ENCODE results near the gene TP73.

TP73 gene

DNA sequence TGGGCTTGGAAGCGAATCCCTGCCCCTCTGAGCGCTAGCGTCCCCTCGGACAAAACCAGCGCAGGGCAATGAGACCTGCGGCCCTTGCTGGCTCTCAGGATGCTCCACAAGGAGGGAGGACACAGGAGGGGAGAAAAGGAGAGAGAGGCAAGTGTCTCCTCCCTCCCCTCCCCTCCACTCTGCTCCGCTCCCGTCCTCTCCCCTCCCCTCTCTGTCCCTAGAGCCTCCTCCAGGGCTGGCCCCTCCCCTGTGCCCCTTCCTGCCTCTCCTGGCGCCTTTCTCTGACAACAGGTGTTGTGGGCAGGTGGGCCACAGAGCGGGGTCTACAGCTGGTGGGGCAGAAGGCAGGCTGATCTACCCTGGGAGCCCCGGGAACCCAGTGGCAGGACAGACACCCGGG is 35.2 kb downstream of the TP73 start:
- DNase-seq (ENCODE audit: low read depth, low spot score): no peak

DNA sequence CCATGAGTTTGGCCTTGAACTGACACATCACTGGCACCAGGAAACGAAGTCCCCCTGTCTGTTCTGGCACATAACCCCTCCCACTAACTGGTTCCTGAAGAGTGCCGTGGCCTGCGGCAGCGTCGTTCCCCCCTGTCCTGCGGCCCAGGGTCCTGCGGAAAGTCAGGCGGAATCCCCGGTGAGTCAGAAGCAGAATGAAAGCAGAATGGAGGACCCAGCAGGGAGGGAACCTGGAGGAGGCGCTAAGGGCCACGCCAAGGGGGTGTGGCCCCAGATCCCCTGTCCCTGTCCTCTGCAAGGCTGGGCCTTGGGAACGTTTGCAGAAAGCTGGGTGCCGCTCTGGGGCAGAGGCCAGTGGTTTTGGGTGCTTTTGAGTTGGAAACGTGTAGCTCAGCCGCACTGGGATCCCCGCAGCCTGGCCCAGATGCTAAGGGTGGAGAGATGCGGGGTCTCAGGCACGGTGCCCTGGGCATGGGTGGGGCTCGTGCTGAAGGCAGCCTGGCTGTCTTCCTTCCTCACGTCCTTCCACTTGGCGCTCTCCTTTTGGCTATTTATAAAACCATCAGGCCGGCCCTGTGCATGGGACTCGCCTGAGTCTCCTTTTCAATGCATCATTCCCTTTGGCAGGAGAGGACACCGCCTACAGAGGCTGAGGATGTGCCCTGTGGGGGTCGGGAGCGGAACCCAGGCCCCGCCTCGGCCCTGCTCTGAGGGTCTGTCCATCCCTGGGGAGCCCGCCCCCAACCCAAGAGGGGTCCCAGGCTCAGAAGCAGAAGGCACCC is 36.2 kb downstream of the TP73 start:
- peak; percentile 70 for DNase-seq (ENCODE audit: low read depth, low spot score)

DNA sequence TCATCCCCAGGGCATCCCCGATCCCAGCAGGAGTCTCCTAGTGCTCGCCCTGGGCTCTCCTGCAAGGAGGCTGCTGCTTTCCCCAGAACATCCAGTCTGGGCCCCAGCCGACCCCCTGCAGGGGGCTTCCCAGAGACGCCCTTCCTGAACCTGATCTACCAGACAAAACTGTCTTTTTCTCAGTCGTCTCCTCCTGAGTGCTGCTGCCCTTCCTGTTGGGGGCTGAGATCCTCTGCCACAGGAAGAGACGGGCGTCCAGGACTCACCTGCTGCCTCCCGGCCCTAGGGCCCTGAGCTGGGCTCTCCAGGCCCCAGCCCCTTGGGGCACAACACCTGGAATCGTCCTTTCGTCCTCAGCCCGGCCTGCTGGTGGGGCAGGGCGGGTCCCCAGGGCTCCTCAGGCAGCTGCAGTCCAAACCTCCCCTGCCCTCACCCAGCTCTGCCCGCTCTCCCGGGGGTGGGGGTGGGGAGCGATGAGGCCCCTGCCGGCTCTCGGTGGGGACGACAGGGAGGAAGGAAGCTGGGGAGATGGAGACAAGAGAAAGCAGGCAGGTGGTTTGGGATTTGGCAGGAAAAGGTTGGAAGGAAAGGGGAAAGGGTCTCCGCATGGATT is 36.9 kb downstream of the TP73 start:
- no peak for DNase-seq (ENCODE audit: low read depth, low spot score)

DNA sequence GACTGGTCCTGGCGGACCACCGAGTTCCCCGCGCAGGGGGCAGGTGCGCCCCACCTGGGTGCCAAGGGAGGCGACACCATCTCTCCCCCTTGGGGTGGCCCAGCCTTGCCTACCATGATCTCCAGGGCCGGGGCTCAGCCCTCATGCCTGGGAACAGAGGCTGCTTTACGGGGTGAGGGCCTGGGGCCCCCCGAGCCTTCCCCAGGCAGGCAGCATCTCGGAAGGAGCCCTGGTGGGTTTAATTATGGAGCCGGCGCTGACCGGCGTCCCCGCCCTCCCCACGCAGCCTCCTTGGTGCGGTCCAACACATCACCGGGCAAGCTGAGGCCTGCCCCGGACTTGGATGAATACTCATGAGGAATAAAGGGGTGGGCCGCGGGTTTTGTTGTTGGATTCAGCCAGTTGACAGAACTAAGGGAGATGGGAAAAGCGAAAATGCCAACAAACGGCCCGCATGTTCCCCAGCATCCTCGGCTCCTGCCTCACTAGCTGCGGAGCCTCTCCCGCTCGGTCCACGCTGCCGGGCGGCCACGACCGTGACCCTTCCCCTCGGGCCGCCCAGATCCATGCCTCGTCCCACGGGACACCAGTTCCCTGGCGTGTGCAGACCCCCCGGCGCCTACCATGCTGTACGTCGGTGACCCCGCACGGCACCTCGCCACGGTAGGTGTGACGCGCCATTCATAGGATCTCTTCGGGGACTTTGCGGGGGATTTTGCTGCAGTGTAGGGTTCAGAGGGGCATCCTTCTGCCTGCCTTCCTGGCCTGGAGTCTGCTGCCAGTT is 38.2 kb downstream of the TP73 start:
- no peak for DNase-seq (ENCODE audit: low read depth, low spot score)

DNA sequence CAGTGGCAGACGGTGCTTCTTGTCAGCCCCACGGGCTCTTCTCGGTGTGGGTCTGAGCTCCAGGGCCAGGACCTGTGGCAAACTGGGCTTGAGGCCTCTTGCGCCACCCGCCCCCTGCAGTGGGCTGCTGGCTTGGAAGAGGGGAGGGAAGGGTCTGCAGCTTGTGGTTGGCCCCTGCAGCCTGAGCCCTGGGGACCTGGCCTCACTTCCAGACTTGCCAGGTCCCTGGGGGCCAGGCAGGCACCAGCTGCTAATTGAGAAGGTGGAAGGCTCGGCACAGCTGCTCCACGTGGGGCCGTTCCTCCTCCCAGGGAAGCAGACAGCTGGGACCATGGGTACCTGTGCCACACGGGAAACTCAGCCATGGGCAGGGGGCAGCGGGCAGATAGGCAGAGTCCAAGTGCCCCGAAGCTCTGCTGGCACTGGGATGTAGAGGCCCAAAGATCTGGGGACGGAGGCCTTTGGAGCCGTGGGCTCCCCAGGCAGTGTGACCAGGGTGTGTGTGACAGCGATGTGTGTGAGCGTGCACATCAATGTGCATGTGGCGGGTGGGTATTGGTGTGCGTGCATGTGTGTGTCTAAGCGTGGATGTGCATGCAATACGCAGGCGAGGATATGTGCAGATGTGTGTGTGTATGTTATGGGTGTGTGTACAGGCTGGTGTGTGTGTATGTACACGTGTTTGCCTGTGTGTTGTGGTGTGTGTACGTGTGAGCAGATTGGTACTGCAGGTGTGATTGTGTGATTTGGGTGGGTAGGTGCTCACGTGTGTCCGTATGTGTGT is 39.3 kb downstream of the TP73 start:
- no peak for DNase-seq (ENCODE audit: low read depth, low spot score)

DNA sequence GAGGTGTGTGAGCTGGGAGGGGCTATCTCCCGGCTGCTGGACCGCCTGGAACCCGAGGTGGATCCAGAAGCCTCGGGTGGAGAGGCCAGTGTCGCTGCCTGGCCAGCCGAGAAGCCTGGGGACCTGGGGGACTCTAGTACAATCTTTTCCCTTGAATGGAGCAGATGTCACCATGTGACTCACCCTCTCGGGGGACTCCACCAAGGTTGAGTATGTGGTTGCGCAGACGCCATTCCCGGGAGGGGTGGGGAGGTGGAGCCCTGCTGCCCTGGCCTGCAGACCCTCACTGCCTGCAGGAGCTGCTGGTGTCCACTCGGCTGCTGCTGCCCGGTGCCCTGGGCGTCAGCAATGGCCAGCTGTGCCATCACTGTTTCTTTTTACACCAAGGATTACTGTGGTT is 40.3 kb downstream of the TP73 start:
- DNase-seq (ENCODE audit: low read depth, low spot score): no peak

DNA sequence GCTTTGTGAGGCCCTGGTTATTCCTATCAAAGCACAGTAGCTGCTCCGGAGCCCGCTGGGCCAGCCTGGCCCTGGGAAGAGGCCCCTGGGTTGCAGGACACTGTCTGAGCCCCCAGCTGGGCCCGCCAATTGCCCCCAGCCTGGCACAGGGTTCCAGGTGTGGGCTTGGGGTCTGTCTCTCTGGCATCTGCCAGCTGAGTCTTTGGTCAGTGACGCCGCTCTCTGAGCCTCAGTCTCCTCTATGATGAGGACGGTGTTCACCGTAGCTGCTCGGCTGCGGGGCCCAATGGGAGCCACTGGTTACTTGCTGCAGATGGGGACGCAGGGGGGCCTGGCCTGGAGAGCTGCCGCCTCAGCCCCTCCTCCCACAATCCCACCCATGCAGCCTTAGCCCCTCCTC is 41.0 kb downstream of the TP73 start:
- no peak for DNase-seq (ENCODE audit: low read depth, low spot score)

DNA sequence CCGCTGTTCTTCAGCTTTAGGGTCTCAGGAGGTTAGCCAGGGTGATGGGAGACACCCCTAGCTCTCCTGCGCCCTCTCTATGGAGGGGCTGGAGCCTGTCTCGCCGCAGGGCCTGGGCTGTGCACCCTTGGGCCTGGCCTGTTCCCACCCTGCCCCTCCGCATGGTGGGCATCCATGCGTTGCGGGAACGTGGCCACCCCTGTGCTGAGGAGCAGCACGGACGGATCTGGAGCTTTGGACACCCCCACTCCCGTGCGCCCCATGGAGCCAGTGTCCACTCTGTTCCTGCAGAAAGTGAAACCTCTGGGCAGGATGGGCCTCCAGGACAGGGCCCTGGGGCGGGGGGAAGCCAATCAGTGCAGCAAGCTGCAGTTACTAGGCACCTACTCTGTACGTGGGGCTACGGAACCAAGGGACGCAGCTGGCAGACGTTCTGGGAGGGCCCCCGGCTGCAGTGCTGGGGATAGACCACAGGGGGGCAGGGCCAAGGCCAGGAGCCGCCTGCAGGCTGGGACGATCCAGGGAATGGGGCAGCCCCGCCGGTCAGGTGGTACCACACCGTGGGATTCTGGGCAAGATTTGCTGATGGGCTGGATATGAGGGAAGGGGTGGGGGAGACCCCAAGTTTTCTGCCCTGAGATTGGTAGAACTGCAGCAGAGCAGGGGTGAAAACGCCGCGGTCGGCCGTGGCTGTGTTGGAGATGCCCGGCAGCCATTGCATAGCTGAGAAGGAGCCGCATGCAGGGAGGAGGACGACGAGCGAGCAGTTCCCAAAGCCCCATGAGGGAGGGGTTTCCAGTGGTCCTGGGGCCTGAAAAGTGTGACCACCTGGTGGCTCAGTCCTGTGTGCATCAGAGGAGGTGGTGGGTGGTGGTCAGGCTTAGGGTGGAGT is 43.3 kb downstream of the TP73 start:
- DNase-seq (ENCODE audit: low read depth, low spot score): peak; percentile 69

DNA sequence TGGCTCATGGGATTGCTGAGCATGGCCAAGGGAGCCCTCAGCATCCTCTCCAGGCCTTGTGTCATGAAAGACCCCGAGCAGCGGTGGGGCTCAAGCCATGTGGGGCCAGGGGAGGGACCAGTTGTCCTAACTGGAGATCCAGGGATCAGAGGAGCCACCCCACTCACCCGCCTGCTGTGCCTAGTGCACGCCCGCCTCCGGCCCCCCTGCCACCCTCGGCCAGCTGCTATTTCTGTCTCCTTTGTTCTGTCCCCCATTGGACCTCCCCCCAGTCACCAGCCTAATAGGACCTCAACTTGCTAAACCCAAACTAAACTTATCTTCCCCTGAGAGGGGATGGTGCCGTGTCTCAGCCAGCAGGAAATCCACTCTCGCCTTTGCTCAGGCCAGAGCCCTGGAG is 44.4 kb downstream of the TP73 start:
- DNase-seq (ENCODE audit: low read depth, low spot score): no peak

DNA sequence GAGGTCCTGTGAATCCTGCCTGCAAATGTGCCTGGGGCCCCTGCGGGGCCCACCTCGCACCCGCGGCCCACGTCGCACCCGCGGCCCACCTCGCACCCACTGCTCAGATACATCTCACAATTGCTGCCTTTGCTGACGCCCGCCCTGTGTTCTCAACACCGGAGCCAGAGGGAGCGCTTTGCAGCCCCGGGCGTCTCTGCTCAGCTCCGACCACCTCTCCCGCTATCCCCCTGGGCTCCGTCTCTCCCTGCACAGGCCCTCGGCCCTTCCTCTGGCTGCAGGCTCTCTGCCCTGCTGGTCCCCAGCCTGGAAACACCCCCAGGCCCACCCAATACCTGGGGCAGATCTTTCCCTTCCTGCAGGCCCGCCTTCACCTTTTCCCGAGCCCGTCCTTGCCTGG is 44.8 kb downstream of the TP73 start:
- DNase-seq (ENCODE audit: low read depth, low spot score): no peak

DNA sequence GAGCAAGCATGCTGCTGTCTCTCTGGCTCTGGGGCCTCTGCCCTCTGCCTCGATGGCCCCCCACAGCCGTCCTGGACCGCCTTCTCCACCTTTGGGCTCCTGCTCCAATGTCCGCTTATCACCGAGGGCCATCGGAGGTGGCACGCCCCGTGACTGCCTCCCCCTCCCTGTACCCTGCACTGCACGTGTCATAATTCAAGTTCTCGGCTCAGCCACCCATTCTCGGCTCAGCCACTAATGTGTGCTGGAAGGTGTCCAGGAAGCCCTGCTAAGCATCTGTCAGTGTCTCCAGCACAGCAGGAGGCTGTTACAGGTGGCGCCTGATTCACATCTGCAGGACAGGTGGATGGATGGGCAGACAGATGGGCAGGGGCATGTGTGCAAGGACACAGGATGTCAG is 45.5 kb downstream of the TP73 start:
- DNase-seq (ENCODE audit: low read depth, low spot score): no peak

DNA sequence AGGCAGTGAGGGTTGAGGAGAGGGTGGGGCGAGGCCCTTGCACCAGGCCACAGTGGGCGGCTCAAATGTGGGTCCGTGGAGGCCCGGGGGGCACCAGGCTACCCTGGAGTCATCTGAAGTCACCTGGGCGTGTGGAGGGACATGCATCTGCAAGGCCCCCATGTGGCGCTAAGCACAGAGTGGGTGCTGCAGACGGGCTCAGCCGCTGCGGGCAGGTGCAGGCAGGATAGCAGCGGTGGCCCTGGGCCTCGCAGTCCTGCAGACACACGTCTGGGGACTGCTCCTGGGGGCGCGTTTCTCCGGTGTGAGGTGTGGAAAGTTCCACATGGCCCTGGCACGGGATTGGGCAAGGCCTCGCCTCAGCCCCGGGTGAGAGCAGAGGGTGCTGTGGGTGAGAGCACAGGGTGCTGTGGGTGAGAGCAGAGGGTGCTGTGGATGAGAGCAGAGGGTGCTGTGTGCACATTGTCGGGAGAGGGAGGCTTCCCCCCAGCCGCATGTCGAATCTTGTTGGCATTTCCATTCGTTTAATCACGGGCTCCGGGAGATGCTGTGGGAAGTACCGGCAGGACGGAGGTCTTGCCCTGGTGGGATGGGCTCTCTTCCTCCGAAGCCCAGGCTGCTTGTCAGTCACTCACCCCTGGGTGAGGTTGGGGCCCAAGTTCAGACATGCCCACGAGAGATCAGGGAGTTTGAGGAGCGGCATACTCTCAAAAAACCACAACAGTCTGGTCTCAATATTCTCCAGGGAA is 46.5 kb downstream of the TP73 start:
- no peak for DNase-seq (ENCODE audit: low read depth, low spot score)

DNA sequence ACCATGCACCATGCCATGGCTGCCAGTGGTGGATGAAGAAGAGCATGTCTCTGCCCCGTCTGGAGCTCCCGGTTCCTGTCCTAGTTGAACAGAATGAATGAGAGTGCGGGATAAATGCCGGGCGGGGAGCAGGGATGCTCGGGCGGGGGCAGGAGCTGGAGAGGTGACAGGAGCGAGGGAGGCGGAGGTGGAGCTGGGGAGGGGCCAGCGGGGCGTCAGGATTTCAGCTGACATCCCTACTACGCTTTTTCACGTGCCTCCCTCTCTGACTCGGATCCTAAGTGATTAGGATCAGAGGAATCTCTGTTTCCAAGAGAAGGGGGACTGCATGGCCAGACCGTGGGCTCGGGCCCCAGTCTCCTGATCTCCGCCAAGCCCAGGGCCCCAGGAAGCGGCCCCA is 47.3 kb downstream of the TP73 start:
- no peak for DNase-seq (ENCODE audit: low read depth, low spot score)

DNA sequence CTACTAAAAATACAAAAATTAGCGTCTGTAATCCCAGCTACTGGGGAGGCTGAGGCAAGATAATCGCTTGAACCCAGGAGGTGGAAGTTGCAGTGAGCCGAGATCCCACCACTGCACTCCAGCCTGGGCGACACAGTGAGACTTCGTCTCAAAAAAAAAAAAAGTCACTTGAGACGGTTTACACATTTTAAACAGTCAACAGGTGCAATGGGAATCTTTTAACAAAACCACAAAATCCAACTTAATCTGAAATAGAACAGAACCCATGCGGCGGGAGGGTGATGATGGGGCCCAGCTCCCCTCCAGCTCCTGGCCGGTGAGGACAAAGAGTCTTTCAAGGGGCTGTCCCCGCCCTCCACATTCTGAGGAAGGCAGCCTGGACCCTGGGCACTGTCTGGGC is 48.3 kb downstream of the TP73 start:
- no peak for DNase-seq (ENCODE audit: low read depth, low spot score)

DNA sequence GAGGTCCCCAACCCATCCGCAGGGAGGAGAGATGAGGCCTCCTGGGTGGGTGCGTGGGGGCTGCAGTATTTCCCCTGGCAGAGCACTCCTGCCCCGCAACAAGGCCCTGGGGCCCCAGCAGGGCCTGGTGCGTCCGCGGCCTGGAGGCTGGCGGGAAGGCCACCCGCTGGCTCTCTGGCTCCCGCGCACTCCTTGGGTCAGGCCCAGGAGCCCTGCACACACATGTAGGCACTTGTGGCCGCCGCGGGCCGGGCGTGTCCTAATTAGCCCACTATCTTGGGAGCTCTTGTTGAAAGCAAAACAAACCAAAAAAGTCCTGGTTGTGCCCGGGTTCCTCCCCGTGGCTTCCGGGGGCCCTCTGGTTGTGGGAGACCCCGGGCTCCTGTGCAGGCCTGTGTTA is 50.2 kb downstream of the TP73 start:
- no peak for DNase-seq (ENCODE audit: low read depth, low spot score)

DNA sequence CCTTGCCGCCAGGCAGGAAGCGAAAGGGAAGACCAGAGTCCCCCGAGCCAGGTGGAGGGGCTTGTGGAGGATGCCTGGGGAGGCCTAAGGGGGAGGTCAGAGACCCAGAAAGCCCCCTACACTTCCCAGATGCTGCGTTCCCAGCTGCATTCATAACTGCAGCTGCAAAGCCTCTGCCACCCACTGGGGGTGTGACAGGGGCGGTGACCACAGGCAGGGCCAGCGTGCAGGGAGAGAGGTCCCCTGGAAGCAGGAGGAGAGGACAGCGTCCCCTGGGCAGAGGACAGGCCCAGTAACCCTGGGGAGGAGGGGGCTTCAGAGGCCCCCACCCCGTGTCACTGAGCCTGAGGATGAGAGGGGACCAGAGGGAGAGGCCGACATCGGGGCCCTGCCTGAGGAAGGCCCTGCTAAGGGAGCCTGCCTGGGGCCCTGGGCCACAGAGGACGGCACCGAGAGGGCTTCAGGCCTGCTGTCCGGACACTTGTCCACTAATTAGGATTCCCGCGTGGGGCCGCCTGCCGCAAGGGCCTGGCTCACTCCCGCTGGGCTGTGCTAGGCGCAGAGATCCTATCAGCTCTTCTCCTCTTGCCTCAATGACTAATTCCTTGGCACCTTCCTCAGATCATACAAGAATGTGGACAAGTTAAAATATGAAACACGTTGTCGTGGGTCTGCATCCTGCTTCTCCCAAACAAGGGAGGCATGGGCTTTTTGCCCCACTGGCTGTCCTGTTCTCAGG is 50.8 kb downstream of the TP73 start:
- no peak for DNase-seq (ENCODE audit: low read depth, low spot score)

DNA sequence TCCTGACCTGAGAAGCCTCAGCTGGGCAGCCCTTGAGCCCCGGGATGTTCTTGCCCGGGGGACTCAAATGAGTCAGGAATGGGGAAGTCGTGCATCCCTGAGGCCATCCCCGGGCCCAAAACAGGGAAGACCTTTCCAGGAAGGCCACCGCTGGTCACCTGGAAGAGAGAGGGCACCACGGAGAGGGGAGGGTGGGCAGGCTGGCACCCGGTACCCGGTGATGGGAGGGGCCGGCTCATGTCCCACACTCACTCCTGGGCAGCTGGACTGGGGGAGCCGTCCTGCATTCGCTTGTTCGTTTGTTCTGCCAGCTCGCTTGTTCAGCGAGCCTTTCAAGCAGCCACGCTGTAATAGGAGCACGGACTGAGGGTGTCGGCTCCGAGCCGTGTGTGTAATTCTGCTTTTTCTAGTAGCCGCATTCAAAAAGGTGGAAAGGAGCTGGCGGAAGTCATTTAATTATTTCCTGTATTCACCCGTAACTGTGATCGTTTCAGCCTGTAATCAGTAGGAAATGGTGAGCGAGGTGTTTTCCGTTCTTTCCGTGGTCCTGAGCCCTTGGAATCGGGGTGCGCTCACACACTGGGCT is 51.6 kb downstream of the TP73 start:
- no peak for DNase-seq (ENCODE audit: low read depth, low spot score)

DNA sequence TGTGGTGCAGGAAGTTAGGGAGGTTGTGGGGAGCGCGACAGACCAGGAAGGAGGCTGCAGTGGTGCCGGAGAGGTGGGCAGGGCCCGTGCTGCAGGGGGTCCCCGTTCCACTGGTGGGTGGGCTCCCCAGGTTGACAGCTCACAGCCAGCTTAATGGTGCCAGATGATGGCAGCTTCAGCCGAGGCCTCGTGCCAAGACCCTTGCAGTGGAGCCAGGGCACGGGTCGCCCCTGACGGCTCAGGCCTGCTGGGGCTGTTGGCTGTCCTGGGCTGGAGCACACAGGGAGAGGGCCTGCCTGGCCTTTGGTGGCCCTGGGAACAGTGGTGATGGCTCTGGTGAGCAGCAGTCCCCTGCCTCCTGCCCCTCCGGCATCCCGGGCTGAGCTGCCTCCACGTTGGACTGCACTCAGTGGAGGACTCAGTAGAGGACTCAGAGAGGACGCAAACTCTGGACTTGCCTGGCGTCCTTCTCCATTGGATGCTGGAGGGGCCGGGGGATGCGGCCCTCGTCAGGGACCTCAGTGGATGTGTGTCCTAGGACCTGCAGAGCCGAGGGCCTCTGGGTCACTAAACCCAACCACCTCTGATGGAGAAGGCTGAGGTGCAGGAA is 53.1 kb downstream of the TP73 start:
- no peak for DNase-seq (ENCODE audit: low read depth, low spot score)

Data from ELF-1 (cell line).